DOHH2 (cell line): ENCODE results near the gene GATA3.

Experiments used
- CTCF ChIP-seq: fragments of 200-600 bp; sonication (generic); IDR thresholded peaks from one replicate; pipeline ENCODE4 v1.5.1; 2014; ENCODE audit warnings: antibody characterized with exemption, mild to moderate bottlenecking, low read depth, low read length; ENCODE audit not compliant: poor library complexity, severe bottlenecking
- EZH2phosphoT487 ChIP-seq: fragments of 200-600 bp; sonication (generic); IDR thresholded peaks from 2 replicates; pipeline ENCODE4 v1.6.1; 2017; ENCODE audit warnings: borderline replicate concordance, mild to moderate bottlenecking, antibody characterized with exemption, low read length, moderate library complexity, mixed read lengths

- no peak for TF ChIP-seq EZH2phosphoT487
- no peak for TF ChIP-seq CTCF
These were observed 62.0 kb downstream of the GATA3 start for GRCh38 chr10:8116474-8116873.
